ENCODE measurements around the gene PRPF38B.
"Not testable (repeated sequence)": the region's sequence is repeated elsewhere in the genome, so short reads cannot be mapped to it uniquely, and the experiment has no call there.

PRPF38B gene

DNA sequence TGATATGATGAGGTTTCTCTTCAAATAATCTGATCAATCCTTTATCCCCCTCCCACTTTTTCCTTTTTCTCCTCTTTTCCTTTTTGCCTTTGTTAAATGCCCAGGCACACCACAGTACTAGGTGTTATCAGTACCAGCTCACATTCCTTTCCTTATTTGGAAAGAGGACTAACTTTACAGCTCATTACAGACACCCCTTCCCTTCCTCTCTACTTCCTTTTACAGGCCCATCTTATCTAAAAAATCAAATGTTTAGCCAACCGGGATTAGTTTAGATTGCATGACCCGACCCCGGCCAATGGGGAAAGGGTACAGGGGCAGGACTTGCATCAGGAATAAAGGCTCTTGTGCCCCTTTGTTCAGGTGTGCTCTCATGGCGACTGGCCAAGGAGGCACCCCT is 10.4 kb upstream of the PRPF38B start:
- not testable (repeated sequence) for H3K27me3 ChIP-seq (ENCODE audit: insufficient read depth, low read length); H3K4me1 ChIP-seq (ENCODE audit: control insufficient read depth, insufficient read depth, low read length, unreplicated experiment); H3K4me3 ChIP-seq (ENCODE audit: low read depth, low read length); H3K36me3 ChIP-seq (ENCODE audit: insufficient read depth, low read length); H2AFZ ChIP-seq (ENCODE audit: low read length, unreplicated experiment); H3K79me2 ChIP-seq (ENCODE audit: control insufficient read depth, insufficient read depth, low read length, unreplicated experiment); H3K27ac ChIP-seq (ENCODE audit: low read depth, low read length)

- no peaks in the 10 kb centered on the region for H3K36me3 ChIP-seq (ENCODE audit: insufficient read depth, low read length)
- H3K4me3 ChIP-seq (ENCODE audit: low read depth, low read length) = no peak overlapping the region
- no peaks in the 10 kb centered on the region for H3K79me2 ChIP-seq (ENCODE audit: control insufficient read depth, insufficient read depth, low read length, unreplicated experiment)
- H3K4me1 ChIP-seq (ENCODE audit: control insufficient read depth, insufficient read depth, low read length, unreplicated experiment) = peaks cover 6% of the 10 kb centered on the region
- H3K27me3 ChIP-seq (ENCODE audit: insufficient read depth, low read length) = no peaks in the 10 kb centered on the region
- H2AFZ ChIP-seq (ENCODE audit: low read length, unreplicated experiment) = no peak overlapping the region
- H3K27ac ChIP-seq (ENCODE audit: low read depth, low read length) = no peak overlapping the region
Measured at GRCh38 chr1:108685529-108685928, 6.6 kb upstream of the PRPF38B start.

DNA sequence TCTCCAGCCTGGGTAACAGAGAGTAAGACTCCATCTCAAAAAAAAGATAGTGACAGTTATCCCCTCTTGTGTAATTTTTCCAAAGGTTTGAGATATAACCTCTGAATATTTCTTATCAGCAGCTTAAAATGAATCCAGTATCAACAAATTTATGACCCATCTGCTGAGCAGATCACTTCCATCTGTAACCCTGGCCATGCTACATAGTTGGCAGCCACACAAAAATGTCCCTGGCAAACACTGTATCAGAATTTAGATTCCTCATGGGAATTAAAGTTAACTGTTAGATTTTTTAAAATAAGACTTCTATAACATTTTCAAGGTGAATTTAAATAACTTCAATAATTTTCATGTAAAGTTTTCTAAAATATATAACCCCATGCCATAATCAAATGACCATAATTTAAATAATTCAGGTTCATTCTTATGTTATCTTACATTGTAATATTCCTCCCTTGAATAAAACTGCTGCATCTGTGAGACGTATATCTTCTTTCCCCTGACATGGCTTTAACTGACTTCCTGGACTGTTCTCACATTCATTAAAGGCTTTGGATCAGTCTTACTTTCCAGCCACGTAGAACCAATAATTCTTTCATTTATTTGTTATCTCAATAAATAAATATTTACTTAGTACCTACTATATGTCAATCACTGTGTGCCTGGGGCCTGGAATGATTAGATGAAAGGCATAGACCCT is 5.3 kb upstream of the PRPF38B start:
- H3K4me3 ChIP-seq (ENCODE audit: low read depth, low read length) = no peak overlapping the region
- no peak overlapping the region for H3K27ac ChIP-seq (ENCODE audit: low read depth, low read length)

DNA sequence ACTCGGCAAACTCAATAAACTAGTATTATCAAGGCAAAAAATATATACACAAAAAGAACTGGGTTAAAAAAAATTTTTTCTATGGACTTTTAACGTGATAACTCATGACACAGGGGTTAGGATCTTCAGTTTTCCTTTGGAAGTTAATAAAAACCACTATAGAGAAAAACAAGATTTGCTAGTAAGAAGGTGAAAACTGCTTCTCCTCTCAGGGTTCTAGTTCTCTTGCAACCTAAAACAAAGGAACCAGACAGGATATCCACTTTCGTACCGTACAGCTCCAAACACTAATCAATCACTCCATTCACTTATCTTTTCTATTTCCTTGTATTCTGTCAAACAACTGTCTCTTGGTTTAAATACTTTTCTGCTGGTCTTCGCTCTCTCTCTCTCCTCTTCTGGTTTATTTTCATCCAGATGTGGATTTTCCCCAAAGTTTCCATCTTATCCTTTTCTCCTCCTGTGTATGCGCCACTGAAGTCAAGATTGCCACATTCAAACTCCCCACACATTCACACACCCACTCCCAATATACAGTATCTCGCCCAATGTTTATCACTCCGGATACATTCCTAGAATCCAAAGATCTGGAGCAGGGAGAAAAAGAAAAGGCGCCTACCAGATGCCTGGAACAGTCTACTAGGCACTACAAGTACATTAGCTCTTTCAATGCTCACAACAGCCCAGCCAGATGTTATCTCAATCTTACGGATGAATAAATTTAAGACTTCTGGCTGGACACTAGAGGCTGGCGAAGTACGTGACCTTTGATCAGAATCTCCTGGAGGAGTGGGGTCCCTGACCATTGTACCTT is 775 bp upstream of the PRPF38B start:
- Histone ChIP-seq H3K4me3 (ENCODE audit: low read depth, low read length) (peak overlapping the region; percentile 93), H3K36me3 (ENCODE audit: insufficient read depth, low read length) (peaks cover 13% of the 10 kb centered on the region), H3K4me1 (ENCODE audit: control insufficient read depth, insufficient read depth, low read length, unreplicated experiment) (peaks cover 18% of the 10 kb centered on the region), H3K79me2 (ENCODE audit: control insufficient read depth, insufficient read depth, low read length, unreplicated experiment) (peaks cover 51% of the 10 kb centered on the region), H3K27ac (ENCODE audit: low read depth, low read length) (peak overlapping the region; percentile 87; the same call in 1 of the 2 replicates), H3K27me3 (ENCODE audit: insufficient read depth, low read length) (no peaks in the 10 kb centered on the region), H2AFZ (ENCODE audit: low read length, unreplicated experiment) (peak overlapping the region; percentile 69)

More for the DNA sequence above, 5.3 kb upstream of the PRPF38B start:
- Histone ChIP-seq H3K4me1 (ENCODE audit: control insufficient read depth, insufficient read depth, low read length, unreplicated experiment) (peaks cover 15% of the 10 kb centered on the region), H2AFZ (ENCODE audit: low read length, unreplicated experiment) (no peak overlapping the region), H3K27me3 (ENCODE audit: insufficient read depth, low read length) (no peaks in the 10 kb centered on the region), H3K79me2 (ENCODE audit: control insufficient read depth, insufficient read depth, low read length, unreplicated experiment) (peaks cover 7% of the 10 kb centered on the region), H3K36me3 (ENCODE audit: insufficient read depth, low read length) (no peaks in the 10 kb centered on the region)

DNA sequence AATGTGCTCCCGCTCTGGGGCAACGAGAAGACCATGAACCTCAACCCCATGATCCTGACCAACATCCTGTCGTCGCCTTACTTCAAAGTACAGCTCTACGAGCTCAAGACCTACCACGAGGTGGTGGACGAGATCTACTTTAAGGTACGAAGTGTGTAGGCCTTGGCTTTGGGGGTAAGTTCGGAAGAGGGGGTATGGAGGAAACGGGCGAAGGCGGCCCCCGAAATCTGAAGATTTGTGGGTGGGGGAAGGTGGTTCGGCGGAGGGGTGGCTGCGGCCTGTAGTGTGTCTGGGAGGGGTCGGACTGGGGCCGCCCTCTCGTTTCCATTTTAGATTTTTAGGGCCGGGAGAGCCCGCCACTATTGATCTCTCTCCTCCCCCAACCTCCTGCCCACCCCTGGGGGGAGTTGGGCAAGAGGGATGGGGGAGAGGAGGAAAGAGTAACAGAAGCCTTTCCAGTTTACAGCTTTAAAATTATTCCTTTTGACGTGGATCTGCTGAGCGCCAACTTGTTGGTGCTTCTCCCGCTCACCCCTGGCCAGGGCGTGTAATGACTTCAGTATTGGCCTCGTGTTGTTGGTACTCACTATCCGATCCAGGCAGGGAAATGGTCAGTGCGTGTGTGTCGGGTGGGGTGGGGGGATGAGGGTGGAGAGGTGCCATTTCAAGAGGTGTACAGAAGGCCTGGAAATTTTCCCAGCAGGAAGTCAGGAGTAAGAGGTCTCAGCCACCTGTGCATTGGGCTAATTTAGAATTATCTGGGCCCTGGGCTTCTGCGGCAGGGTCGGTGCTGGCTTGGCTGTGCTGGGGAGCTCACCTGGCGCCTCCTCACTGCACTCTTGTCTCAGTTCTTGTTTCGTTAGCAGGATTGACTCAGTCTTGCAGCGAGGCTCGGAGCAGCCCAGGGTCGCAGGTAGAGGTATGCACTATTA is 880 bp downstream of the PRPF38B start:
- H3K79me2 ChIP-seq (ENCODE audit: control insufficient read depth, insufficient read depth, low read length, unreplicated experiment) = peaks cover 67% of the 10 kb centered on the region

DNA sequence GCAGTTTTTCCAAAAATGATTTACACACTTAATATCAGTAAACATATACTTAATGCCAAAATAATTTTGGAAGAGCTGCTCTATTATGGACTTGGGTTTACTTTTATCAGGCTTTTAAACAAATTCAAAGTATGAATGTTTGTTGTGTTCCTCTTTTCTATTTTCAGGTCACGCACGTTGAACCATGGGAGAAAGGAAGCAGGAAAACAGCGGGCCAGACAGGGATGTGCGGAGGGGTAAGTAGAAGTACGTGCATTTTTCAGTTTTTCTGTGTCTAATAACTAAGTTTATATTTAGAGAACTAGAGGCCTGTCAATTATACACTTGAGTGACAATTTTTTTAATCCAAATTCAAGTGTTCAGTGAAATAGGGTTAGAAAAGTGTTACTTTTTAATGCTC is 3.4 kb downstream of the PRPF38B start:
- Histone ChIP-seq H3K27ac (ENCODE audit: low read depth, low read length) (no peak overlapping the region), H3K4me3 (ENCODE audit: low read depth, low read length) (0 out of 2 replicates have a peak overlapping the region, but pooled peaks have one; percentile 14), H2AFZ (ENCODE audit: low read length, unreplicated experiment) (no peak overlapping the region), H3K36me3 (ENCODE audit: insufficient read depth, low read length) (peaks cover 55% of the 10 kb centered on the region), H3K4me1 (ENCODE audit: control insufficient read depth, insufficient read depth, low read length, unreplicated experiment) (peaks cover 12% of the 10 kb centered on the region), H3K79me2 (ENCODE audit: control insufficient read depth, insufficient read depth, low read length, unreplicated experiment) (peaks cover 67% of the 10 kb centered on the region), H3K27me3 (ENCODE audit: insufficient read depth, low read length) (no peaks in the 10 kb centered on the region)

More for the DNA sequence above, 880 bp downstream of the PRPF38B start:
- no peaks in the 10 kb centered on the region for H3K27me3 ChIP-seq (ENCODE audit: insufficient read depth, low read length)
- H3K36me3 ChIP-seq (ENCODE audit: insufficient read depth, low read length) = peaks cover 30% of the 10 kb centered on the region
- peak overlapping the region; percentile 87 for H3K27ac ChIP-seq (ENCODE audit: low read depth, low read length)
- peak overlapping the region; percentile 17 for H2AFZ ChIP-seq (ENCODE audit: low read length, unreplicated experiment)
- H3K4me1 ChIP-seq (ENCODE audit: control insufficient read depth, insufficient read depth, low read length, unreplicated experiment) = peaks cover 15% of the 10 kb centered on the region
- peak overlapping the region; percentile 93 for H3K4me3 ChIP-seq (ENCODE audit: low read depth, low read length)

DNA sequence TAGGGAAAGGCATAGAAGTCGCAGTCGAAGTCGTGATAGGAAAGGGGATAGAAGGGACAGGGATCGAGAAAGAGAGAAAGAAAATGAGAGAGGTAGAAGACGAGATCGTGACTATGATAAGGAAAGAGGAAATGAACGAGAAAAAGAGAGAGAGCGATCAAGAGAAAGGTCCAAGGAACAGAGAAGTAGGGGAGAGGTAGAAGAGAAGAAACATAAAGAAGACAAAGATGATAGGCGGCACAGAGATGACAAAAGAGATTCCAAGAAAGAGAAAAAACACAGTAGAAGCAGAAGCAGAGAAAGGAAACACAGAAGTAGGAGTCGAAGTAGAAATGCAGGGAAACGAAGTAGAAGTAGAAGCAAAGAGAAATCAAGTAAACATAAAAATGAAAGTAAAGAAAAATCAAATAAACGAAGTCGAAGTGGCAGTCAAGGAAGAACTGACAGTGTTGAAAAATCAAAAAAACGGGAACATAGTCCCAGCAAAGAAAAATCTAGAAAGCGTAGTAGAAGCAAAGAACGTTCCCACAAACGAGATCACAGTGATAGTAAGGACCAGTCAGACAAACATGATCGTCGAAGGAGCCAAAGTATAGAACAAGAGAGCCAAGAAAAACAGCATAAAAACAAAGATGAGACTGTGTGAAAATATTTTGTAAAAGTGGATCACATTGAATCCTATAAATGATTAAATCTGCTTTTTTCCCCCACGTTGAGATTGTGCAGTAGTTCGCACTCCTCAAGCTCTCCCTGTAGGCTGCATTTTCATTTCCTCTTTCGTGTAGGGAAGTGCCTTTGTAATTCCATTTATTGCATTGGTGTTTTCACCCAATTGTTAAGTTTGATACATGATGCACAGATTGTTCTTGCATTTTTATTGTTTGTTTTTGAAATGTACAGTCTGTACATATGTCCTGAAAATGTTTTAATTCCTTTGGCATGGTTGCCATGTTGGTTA is 7.5 kb downstream of the PRPF38B start:
- H2AFZ ChIP-seq (ENCODE audit: low read length, unreplicated experiment) = no peak overlapping the region
- H3K27ac ChIP-seq (ENCODE audit: low read depth, low read length) = no peak overlapping the region
- peaks cover 15% of the 10 kb centered on the region for H3K4me1 ChIP-seq (ENCODE audit: control insufficient read depth, insufficient read depth, low read length, unreplicated experiment)
- peaks cover 31% of the 10 kb centered on the region for H3K79me2 ChIP-seq (ENCODE audit: control insufficient read depth, insufficient read depth, low read length, unreplicated experiment)
- peaks cover 58% of the 10 kb centered on the region for H3K36me3 ChIP-seq (ENCODE audit: insufficient read depth, low read length)
- H3K4me3 ChIP-seq (ENCODE audit: low read depth, low read length) = no peak overlapping the region
- H3K27me3 ChIP-seq (ENCODE audit: insufficient read depth, low read length) = no peaks in the 10 kb centered on the region

- H2AFZ ChIP-seq (ENCODE audit: low read length, unreplicated experiment) = no peak overlapping the region
- H3K4me3 ChIP-seq (ENCODE audit: low read depth, low read length) = no peak overlapping the region
- H3K4me1 ChIP-seq (ENCODE audit: control insufficient read depth, insufficient read depth, low read length, unreplicated experiment) = peaks cover 20% of the 10 kb centered on the region
- H3K79me2 ChIP-seq (ENCODE audit: control insufficient read depth, insufficient read depth, low read length, unreplicated experiment) = peaks cover 15% of the 10 kb centered on the region
- H3K27ac ChIP-seq (ENCODE audit: low read depth, low read length) = no peak overlapping the region
- H3K27me3 ChIP-seq (ENCODE audit: insufficient read depth, low read length) = no peaks in the 10 kb centered on the region
- H3K36me3 ChIP-seq (ENCODE audit: insufficient read depth, low read length) = peaks cover 47% of the 10 kb centered on the region
Measured at GRCh38 chr1:108701176-108701849, 9.2 kb downstream of the PRPF38B start.

GRCh38 chr1:108702109-108702508 is 10.0 kb downstream of the PRPF38B start:
- H3K79me2 ChIP-seq (ENCODE audit: control insufficient read depth, insufficient read depth, low read length, unreplicated experiment); H2AFZ ChIP-seq (ENCODE audit: low read length, unreplicated experiment); H3K27me3 ChIP-seq (ENCODE audit: insufficient read depth, low read length); H3K27ac ChIP-seq (ENCODE audit: low read depth, low read length); H3K4me3 ChIP-seq (ENCODE audit: low read depth, low read length): not testable (repeated sequence)
- peaks cover 20% of the 10 kb centered on the region for H3K4me1 ChIP-seq (ENCODE audit: control insufficient read depth, insufficient read depth, low read length, unreplicated experiment)
- peaks cover 39% of the 10 kb centered on the region for H3K36me3 ChIP-seq (ENCODE audit: insufficient read depth, low read length)

All from ACC112 (cell line).